K562 (cell line): ENCODE measurements around the gene TRIM24. TPM values are rescaled to one million over a fixed set of nuclear protein-coding genes. Genes with fewer than 3 reads are reported as not detected.

Source experiments
- ATAC-seq: fragments of 200-7000 bp; cut with Tn5 transposase; 3 replicates; pipeline ENCODE4 v1.9.1; 2020; ENCODE audit warnings: moderate library complexity
- BruUV-seq: library from RNA; stranded (reverse); fragments of 400-500 nt; replicated peaks from 2 replicates; lab custom pipeline; 2021; lab: Mats Ljungman, UMichigan
- CTCF ChIA-PET: fragments of 300-600 bp; formaldehyde crosslinking; extraction: SDS; loops from one replicate; lab custom pipeline; 2021; ENCODE audit warnings: low intra/inter-chr PET ratio; lab: Yijun Ruan, JAX
- POLR2A ChIA-PET: fragments of 300-600, 350-650 bp; sonication (Branson Sonifier 250); formaldehyde crosslinking; extraction: SDS; loops from one replicate; lab custom pipeline; 2021; ENCODE audit warnings: antibody characterized with exemption, inconsistent platforms; lab: Yijun Ruan, JAX
- DNase-seq, 4 experiments: peaks; one replicate each; pipeline versions ENCODE4 v3.0.0 to v3.0.0-alpha.2; 2011 to 2018; ENCODE audit warnings: low spot score in 3 of 4, mixed read lengths in 3 of 4; ENCODE audit errors: extremely low read depth in 1 of 4
- FAIRE-seq: peaks from 2 replicates; lab custom pipeline; 2011; peaks lifted over from hg19 to GRCh38; lab: Jason Lieb, UNC
- H2AFZ ChIP-seq: 2 replicates; pipeline ENCODE4 v1.6.0; 2011; ENCODE audit warnings: low read depth, low read length, control low read depth, inconsistent platforms
- H3K27ac ChIP-seq: fragments of 200-600 bp; 3 replicates; pipeline ENCODE4 v1.8.0; 2011; ENCODE audit warnings: low read depth, mild to moderate bottlenecking, control low read depth, inconsistent platforms, low read length, moderate library complexity, mixed read lengths; ENCODE audit errors: extremely low read depth
- H3K27me3 ChIP-seq, 2 experiments: fragments of 300-600 bp in 1 of 2; 2 replicates in 1 of 2; 3 replicates in 1 of 2; pipeline versions ENCODE4 v1.6.0 to v1.8.0; 2011; ENCODE audit warnings: inconsistent platforms in 2 of 2, low read length in 2 of 2, mild to moderate bottlenecking in 1 of 2, mixed read lengths in 1 of 2, moderate library complexity in 1 of 2; ENCODE audit not compliant: control insufficient read depth in 2 of 2, insufficient read depth in 2 of 2
- H3K36me3 ChIP-seq: fragments of 300-600 bp; 3 replicates; pipeline ENCODE4 v1.8.0; 2011; ENCODE audit warnings: mild to moderate bottlenecking, low read length, inconsistent platforms; ENCODE audit not compliant: control insufficient read depth, insufficient read depth
- H3K4me1 ChIP-seq, 2 experiments: fragments of 200-600 bp in 1 of 2; replicated peaks in 1 of 2; 2 replicates in 1 of 2; 3 replicates in 1 of 2; pipeline versions ENCODE4 v1.5.1 to v1.8.0; 2011; ENCODE audit warnings: inconsistent platforms in 2 of 2, low read length in 2 of 2, mild to moderate bottlenecking in 1 of 2, mixed read lengths in 1 of 2, moderate library complexity in 1 of 2; ENCODE audit not compliant: control insufficient read depth in 2 of 2, insufficient read depth in 2 of 2
- H3K4me2 ChIP-seq: 2 replicates; pipeline ENCODE4 v1.6.1; 2011; ENCODE audit warnings: low read length, control low read depth, inconsistent platforms, mixed read lengths; ENCODE audit not compliant: insufficient read depth
- H3K4me3 ChIP-seq: fragments of 200-600 bp; sonication (generic), shearing (Covaris generic); 2 replicates; pipeline ENCODE4 v1.5.1; 2016; ENCODE audit warnings: control low read depth, inconsistent platforms
- H3K79me2 ChIP-seq: fragments of 200-600 bp; 3 replicates; pipeline ENCODE4 v1.8.0; 2011; ENCODE audit warnings: low read length, inconsistent platforms; ENCODE audit not compliant: control insufficient read depth, insufficient read depth
- H3K9ac ChIP-seq, 2 experiments: 2 replicates each; pipeline versions ENCODE4 v1.6.0 to v1.6.1; 2011; ENCODE audit warnings: low read depth in 2 of 2, low read length in 2 of 2, control low read depth in 1 of 2, inconsistent platforms in 1 of 2, mild to moderate bottlenecking in 1 of 2, mixed read lengths in 1 of 2; ENCODE audit not compliant: insufficient read depth in 1 of 2
- H3K9me1 ChIP-seq: one replicate; pipeline ENCODE4 v1.6.0; 2011; ENCODE audit warnings: inconsistent platforms, mild to moderate bottlenecking, low read length, moderate library complexity; ENCODE audit not compliant: control insufficient read depth, insufficient read depth
- H3K9me3 ChIP-seq: replicated peaks from 2 replicates; pipeline ENCODE4 v1.5.1; 2011; ENCODE audit warnings: low read depth, low read length, inconsistent platforms; ENCODE audit not compliant: control insufficient read depth, insufficient read depth
- H4K20me1 ChIP-seq: replicated peaks from 2 replicates; pipeline ENCODE4 v1.6.1; 2011; ENCODE audit warnings: low read length, inconsistent platforms, mixed read lengths; ENCODE audit not compliant: control insufficient read depth, insufficient read depth
- KLF13 ChIP-seq: fragments of 450-650 bp; IDR thresholded peaks from 2 replicates; pipeline ENCODE4 v1.6.1; 2016; ENCODE audit warnings: missing genetic modification characterization, low read depth, mild to moderate bottlenecking, missing compliant biosample characterization, moderate library complexity, borderline replicate concordance
- ZBTB40 ChIP-seq, 2 experiments: fragments of 450-650 bp in 1 of 2; sonication (generic) in 1 of 2; formaldehyde crosslinking in 1 of 2; IDR thresholded peaks; 2 replicates each; pipeline versions ENCODE4 v1.7.1 to v1.9.0; 2016 to 2022; ENCODE audit warnings: inconsistent platforms in 1 of 2, mild to moderate bottlenecking in 1 of 2, missing genetic modification reagents in 1 of 2
- whole genome bisulfite sequencing: fragments of 100-300 bp; shearing (Covaris generic); methylation state at CpG from one replicate; pipeline ENCODE4 v1.1.6; 2016; ENCODE audit warnings: low coverage, mixed read lengths; ENCODE audit not compliant: insufficient coverage; ENCODE audit errors: missing lambda C conversion rate; 5-methylcytosine and 5-hydroxymethylcytosine counted together
- in situ Hi-C: fragments of 300-500 bp; cut with MboI; formaldehyde crosslinking; loops from 4 replicates; pipeline ENCODE4 v1.15.0; 2018; ENCODE audit warnings: inconsistent platforms, mixed read lengths
- intact Hi-C: fragments of 100-400 bp; cut with micrococcal nuclease; formaldehyde crosslinking; loops from 2 replicates; pipeline ENCODE4 v1.14.2; 2022
- polyA plus RNA-seq, 8 experiments: library from polyadenylated mRNA; depleted of rRNA in 4 of 8; stranded (reverse) in 5 of 8; unstranded in 3 of 8; fragments of >200 nt; fragmentation: Nextera tagmentation in 2 of 8; fragmentation: Illumina TruSeq in 1 of 8; extraction: Ambion mirVana in 2 of 8; extraction: Trizol in 1 of 8; gene quantifications; 2 replicates each; pipeline versions ENCODE4 v1.2.1 to v1.2.3, GENCODE V29; 2011 to 2014; ENCODE audit warnings: inconsistent platforms in 1 of 8, missing spikeins in 1 of 8
- total RNA-seq, 7 experiments: library from RNA; depleted of rRNA in 6 of 7; stranded (reverse); fragments of >200 nt in 6 of 7; fragmentation: Illumina TruSeq in 2 of 7; extraction: Trizol in 2 of 7; gene quantifications; 2 replicates each; pipeline versions ENCODE4 v1.2.1 to v1.2.3, GENCODE V29; 2011 to 2021; ENCODE audit warnings: low replicate concordance in 1 of 7
- TF ChIP-seq, protein P1 (sequence below): fragments of 200-800 bp; sonication (Bioruptor generic); IDR thresholded peaks from 2 replicates; pipeline ENCODE4 v1.6.1; 2017; ENCODE audit warnings: missing genetic modification characterization, missing compliant biosample characterization

The TRIM24 gene
- total and polyA plus RNA-seq, 9 of the 15 experiments (the other 6 are each of a cell fraction or from before 2014, with no cell fraction given): 13.4 to 74.0 (median 41.7) TPM

DNA sequence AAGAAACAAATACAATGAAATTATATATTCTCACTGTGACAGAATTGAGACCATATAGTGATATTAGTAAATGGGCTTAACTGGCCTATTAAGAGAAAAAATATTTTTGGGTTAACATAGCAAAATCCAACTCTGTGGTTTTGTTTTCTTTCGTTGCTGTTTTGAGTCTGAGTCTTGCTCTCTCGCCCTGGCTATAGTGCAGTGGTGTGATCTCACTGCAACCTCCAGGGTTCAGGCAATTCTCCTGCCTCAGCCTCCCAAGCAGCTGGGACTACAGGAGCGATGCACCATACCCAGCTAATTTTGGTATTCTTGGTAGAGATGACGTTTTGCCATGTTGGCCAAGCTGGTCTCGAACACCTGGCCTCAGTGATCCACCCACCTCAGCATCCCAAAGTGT lies 15.3 kb downstream of the TRIM24 start:
- ATAC-seq: no peak
- no TSS peak for BruUV-seq
- ChIA-PET POLR2A (no interaction called here), CTCF (no interaction called here)
- Histone ChIP-seq H3K36me3 (no peaks in the 10 kb centered on the region; the same call in 2 of the 3 replicates), H3K27me3 (no peaks in the 10 kb centered on the region), H3K9me1 (no peaks in the 10 kb centered on the region), H4K20me1 (no peaks in the 10 kb centered on the region; the same call in none of the 2 replicates), H3K4me3 (no peak overlapping the region), H3K4me2 (no peak overlapping the region), H3K9me3 (no peaks in the 10 kb centered on the region), H3K9ac (no peak overlapping the region), H3K79me2 (peaks cover 95% of the 10 kb centered on the region), H3K4me1 (peaks cover 2 to 4% of the 10 kb centered on the region in 2 experiments; a peak in 4 of 5 replicates), H3K27ac (no peak overlapping the region), H2AFZ (no peak overlapping the region)
- no peak for DNase-seq
- in situ Hi-C loops (no loop called here), intact Hi-C loops (no loop called here)
- no peak for TF ChIP-seq KLF13 (tag)
- TF ChIP-seq, protein P1, sequence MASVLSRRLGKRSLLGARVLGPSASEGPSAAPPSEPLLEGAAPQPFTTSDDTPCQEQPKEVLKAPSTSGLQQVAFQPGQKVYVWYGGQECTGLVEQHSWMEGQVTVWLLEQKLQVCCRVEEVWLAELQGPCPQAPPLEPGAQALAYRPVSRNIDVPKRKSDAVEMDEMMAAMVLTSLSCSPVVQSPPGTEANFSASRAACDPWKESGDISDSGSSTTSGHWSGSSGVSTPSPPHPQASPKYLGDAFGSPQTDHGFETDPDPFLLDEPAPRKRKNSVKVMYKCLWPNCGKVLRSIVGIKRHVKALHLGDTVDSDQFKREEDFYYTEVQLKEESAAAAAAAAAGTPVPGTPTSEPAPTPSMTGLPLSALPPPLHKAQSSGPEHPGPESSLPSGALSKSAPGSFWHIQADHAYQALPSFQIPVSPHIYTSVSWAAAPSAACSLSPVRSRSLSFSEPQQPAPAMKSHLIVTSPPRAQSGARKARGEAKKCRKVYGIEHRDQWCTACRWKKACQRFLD (CRISPR knock-in tag): no peak
- TF ChIP-seq ZBTB40 (IDR thresholded peaks at IDR 0.05): no peak
- TF ChIP-seq ZBTB40 (CRISPR knock-in tag; IDR thresholded peaks at IDR 0.05): 0 out of 2 replicates have a peak, but pooled peaks have one; percentile 15
- 88% methylated on average over 5 of the region's 5 CpGs for WGBS
- no peak for FAIRE-seq
